Measurements from ENCODE around the gene SNRNP200.

Gene SNRNP200

DNA sequence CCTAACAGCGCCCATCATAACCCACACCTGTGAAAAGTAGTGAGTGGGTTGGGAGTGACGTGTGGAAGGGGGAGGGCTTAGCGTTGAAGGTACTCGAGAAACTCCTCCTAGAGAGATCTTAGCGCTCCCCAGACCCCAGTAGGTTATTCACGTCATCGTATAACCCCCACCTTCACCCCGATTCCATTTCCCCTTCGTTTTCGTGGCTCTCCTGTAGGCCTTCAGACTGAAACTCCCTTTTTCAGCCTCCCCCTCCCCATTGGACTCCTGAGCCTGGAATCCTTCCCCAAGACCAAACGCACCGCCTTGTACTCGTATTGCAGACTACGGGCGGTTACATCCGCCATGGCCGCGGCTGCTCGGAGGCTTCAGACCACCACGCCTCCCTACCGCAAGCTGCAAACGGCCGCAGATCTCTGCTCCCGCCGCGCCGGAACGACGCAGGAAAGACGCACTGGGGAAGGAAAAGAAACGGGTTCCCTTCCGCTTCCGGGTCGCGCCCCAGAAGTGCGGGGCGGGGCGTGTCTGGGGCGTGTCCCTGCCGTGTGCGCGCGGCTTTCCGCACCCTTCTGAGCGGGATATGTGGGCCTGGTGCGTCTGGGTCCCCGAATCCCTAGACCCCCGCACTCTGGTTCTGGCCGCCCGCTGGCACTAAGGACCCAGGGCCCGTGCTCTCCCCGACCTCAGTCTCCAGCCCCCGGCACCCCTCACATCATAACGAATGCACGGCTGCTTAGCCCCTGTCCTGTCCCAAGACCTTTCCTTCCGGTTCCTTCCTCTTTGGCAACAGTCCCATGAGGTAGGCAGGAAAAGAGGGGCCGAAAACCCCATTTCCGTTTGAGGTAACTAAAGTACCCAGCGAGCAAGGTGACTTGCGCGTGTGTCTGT lies at the start of gene SNRNP200:
Gene SNRNP200 (minus strand): TSS at position 456 of the 888 bp plus-strand sequence. CDS start 109 bp downstream, at position 347.
- H3K27ac ChIP-seq = peak within 1 kb of the TSS; percentile 76
- TF ChIP-seq, protein P1, sequence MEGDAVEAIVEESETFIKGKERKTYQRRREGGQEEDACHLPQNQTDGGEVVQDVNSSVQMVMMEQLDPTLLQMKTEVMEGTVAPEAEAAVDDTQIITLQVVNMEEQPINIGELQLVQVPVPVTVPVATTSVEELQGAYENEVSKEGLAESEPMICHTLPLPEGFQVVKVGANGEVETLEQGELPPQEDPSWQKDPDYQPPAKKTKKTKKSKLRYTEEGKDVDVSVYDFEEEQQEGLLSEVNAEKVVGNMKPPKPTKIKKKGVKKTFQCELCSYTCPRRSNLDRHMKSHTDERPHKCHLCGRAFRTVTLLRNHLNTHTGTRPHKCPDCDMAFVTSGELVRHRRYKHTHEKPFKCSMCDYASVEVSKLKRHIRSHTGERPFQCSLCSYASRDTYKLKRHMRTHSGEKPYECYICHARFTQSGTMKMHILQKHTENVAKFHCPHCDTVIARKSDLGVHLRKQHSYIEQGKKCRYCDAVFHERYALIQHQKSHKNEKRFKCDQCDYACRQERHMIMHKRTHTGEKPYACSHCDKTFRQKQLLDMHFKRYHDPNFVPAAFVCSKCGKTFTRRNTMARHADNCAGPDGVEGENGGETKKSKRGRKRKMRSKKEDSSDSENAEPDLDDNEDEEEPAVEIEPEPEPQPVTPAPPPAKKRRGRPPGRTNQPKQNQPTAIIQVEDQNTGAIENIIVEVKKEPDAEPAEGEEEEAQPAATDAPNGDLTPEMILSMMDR (IDR thresholded peaks at IDR 0.05) = no peak
- no peak for TF ChIP-seq ZFX (IDR thresholded peaks at IDR 0.05; ENCODE audit: borderline replicate concordance)

DNA sequence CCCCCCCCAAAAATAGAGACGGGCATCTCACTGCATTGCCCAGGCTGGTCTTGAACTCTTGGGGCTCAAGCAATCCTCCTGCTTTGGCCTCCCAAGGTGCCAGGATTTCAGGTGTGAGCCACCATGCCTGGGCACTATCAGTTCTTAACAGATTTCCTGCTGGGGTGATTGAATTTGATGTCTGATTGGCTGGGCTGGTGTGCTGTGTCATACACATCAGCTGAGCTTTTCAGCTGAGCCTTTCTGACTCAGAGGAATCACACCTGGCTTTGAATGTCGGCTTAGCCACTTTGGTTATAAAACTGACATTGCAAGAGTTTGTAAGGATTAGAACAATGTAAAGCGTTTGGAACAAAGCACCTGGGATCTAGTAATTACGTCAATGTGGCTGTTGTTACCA lies 49.1 kb upstream of the SNRNP200 start:
- no peak for TF ChIP-seq ZFX (IDR thresholded peaks at IDR 0.05; ENCODE audit: borderline replicate concordance)
- TF ChIP-seq, protein P1 (IDR thresholded peaks at IDR 0.05) = no peak
- H3K27ac ChIP-seq = no peak overlapping the region

DNA sequence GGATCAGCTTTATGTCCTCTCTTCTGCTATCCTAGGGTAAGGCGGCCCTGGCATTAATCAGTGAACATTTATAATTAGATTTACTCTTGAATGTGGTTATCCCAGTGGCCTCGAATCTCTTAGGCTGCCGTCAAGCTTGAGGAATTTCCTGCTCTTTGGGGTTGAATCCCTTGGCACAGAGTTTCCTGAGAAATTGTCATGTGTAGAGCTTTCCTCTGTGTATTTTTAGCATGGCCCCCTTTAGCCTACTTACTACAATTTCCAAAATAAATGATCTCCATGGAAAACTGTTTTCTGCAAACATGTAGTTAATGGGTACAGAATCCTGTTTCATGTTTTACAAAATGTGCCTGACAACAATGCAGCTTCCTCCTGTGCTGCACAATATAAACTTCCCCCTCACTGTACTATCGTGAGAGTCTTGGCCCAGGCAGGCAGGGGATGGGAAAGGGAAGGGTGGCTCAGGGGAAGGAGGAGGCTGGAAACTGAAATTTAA lies 48.3 kb upstream of the SNRNP200 start:
- no peak overlapping the region for H3K27ac ChIP-seq
- TF ChIP-seq, protein P1 (IDR thresholded peaks at IDR 0.05) = no peak
- no peak for TF ChIP-seq ZFX (IDR thresholded peaks at IDR 0.05; ENCODE audit: borderline replicate concordance)

DNA sequence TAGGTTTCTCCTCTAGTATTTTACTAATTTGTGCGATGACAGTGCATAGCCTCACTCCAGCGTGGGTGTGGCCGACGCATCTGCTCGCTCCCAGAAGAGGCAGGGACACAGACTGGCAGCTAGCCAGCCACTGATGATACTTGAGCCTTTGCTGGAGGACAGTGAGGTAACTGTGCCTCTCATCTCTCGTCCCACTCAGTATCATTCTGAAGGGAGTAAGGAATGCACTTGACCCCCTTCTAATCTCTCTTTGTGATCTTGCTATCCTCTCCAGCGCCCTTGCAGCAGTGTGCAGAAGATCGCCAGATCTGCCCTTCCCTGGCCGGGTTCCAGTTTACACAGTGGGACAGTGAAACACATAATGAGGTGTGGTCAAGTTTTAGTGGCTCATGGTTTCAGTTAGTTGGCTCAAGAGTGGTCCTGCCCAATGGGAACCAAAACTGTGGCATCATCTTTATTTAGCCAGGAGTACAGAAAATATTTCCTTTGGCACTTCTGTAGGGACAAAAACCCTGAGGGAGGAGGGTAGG lies 47.8 kb upstream of the SNRNP200 start:
- no peak overlapping the region for H3K27ac ChIP-seq
- no peak for TF ChIP-seq ZFX (IDR thresholded peaks at IDR 0.05; ENCODE audit: borderline replicate concordance)
- TF ChIP-seq, protein P1 (IDR thresholded peaks at IDR 0.05) = no peak

DNA sequence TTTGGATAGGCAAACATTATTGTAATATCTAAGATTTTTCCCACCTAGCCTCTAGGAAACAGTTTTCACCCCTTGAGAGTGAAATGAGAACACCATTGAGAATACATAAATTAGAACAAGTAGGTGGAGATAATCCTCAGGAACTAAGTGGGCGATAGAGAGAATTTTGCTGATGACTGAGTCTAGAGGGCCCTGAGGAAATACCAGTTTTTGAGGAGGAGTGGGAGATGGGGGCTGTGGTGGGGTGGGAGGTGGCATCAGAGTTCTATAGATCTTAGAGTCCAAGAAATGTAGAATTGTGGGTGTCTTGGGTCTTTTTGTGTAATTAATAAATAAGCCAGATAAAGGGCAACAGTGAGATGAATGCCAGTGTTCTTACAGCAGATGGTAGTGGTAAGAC lies 42.0 kb upstream of the SNRNP200 start:
- TF ChIP-seq, protein P1 (IDR thresholded peaks at IDR 0.05) = no peak
- no peak for TF ChIP-seq ZFX (IDR thresholded peaks at IDR 0.05; ENCODE audit: borderline replicate concordance)
- no peak overlapping the region for H3K27ac ChIP-seq

DNA sequence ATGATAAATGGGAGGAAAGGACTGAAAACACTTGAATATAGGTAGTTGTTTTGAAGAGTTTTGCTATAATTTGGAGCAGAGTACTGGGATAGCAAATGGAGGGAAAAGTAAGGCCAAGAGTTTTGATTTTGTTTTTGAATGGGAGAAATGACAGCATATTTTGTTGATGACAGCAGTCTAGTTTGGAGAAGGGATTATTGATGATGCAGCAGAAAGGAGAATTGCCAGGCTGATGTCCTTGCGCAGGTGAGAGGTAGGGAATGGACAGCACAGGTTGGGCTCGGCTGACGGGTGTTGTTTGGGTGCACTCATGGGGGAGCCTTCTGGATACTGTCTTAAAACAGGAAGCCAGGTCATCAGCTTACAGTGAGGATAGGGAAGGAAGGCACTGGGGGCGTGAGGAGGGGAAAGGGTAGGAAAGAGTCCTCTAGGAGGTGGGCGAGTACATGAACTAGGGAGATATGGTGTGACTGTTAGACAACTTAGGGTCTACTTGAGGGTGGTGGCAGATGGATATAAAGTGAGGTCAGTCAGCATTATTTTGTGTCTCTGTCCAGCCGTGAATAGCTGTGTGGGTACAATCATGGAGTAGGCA lies 40.6 kb upstream of the SNRNP200 start:
- H3K27ac ChIP-seq = no peak overlapping the region
- TF ChIP-seq, protein P1 (IDR thresholded peaks at IDR 0.05) = no peak
- no peak for TF ChIP-seq ZFX (IDR thresholded peaks at IDR 0.05; ENCODE audit: borderline replicate concordance)

All from 22Rv1 (cell line).